IPS-18a (cell line): ENCODE measurements around the gene NOS1AP.

Experiments
- H3K27ac ChIP-seq: one replicate; pipeline ENCODE4 v1.5.1; 2013; ENCODE audit warnings: low read length
- H3K27me3 ChIP-seq: one replicate; pipeline ENCODE4 v1.6.1; 2013; ENCODE audit warnings: mild to moderate bottlenecking, low read length; ENCODE audit not compliant: control insufficient read depth, insufficient read depth
- H3K36me3 ChIP-seq: one replicate; pipeline ENCODE4 v1.6.1; 2013; ENCODE audit warnings: low read depth, low read length; ENCODE audit not compliant: control insufficient read depth
- H3K4me1 ChIP-seq: one replicate; pipeline ENCODE4 v1.6.1; 2013; ENCODE audit warnings: low read depth, low read length; ENCODE audit not compliant: control insufficient read depth
- H3K4me3 ChIP-seq: one replicate; pipeline ENCODE4 v1.5.1; 2013; ENCODE audit warnings: low read length
- H3K9ac ChIP-seq: one replicate; pipeline ENCODE4 v1.6.1; 2013; ENCODE audit warnings: mild to moderate bottlenecking, low read length, moderate library complexity
- H3K9me3 ChIP-seq: one replicate; pipeline ENCODE4 v1.6.1; 2013; ENCODE audit warnings: low read depth, low read length; ENCODE audit not compliant: control insufficient read depth

NOS1AP gene

GRCh38 chr1:162217706-162218105 is 148.2 kb downstream of the NOS1AP start:
- H3K9ac ChIP-seq, result no peak overlapping the region
- peaks cover 68% of the 10 kb centered on the region for H3K4me1 ChIP-seq
- no peaks in the 10 kb centered on the region for H3K27me3 ChIP-seq
- no peak overlapping the region for H3K4me3 ChIP-seq
- H3K27ac ChIP-seq, result no peak overlapping the region
- H3K9me3 ChIP-seq, result no peaks in the 10 kb centered on the region
- no peaks in the 10 kb centered on the region for H3K36me3 ChIP-seq

DNA sequence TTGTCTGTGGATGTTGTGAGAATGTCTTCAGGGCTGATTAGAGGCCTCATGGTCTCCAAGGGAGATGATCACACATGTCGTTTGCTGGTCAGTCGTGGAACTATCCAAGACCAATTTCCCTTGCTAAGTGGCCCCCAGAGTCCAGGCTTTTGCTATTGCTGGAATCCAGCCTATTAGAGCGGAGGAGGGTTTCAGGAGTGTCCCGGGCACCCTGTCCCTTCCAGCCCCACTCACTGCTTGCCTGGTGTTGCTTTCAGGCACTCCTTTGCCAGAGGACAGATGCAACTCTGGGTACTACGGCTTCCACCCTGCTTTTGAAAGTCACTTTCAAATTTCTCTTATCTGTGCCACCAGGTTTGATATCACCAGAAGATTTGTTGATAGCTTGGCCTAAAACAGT is 149.1 kb downstream of the NOS1AP start:
- H3K9ac ChIP-seq, result no peak overlapping the region
- no peaks in the 10 kb centered on the region for H3K27me3 ChIP-seq
- H3K4me3 ChIP-seq, result no peak overlapping the region
- H3K27ac ChIP-seq, result no peak overlapping the region
- H3K36me3 ChIP-seq, result no peaks in the 10 kb centered on the region
- peaks cover 70% of the 10 kb centered on the region for H3K4me1 ChIP-seq
- no peaks in the 10 kb centered on the region for H3K9me3 ChIP-seq

DNA sequence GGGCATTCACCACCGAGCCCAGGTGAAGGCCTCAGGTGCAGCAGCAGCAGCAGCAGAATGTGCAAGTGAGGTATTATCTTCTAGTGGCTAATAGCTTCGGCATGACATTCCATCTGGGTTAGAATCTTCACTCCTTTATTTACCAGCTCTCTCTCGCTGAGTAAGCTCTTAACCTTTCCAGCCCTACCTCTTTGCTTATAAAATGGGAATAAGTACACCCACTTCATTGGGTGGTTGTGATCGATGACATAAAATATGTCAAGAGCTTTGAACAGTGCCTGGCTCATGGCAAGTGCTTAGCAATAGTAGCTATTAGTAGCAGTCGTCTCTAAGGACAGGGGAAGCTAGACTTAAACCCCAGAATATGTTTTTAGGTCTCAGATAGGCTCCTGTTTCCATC is 149.5 kb downstream of the NOS1AP start:
- Histone ChIP-seq H3K36me3 (no peaks in the 10 kb centered on the region), H3K27me3 (no peaks in the 10 kb centered on the region), H3K27ac (no peak overlapping the region), H3K4me3 (no peak overlapping the region), H3K9me3 (no peaks in the 10 kb centered on the region), H3K4me1 (peaks cover 68% of the 10 kb centered on the region), H3K9ac (no peak overlapping the region)

GRCh38 chr1:162219461-162219860 is 150.0 kb downstream of the NOS1AP start:
- no peaks in the 10 kb centered on the region for H3K9me3 ChIP-seq
- H3K9ac ChIP-seq, result no peak overlapping the region
- H3K36me3 ChIP-seq, result no peaks in the 10 kb centered on the region
- H3K27ac ChIP-seq, result no peak overlapping the region
- H3K4me3 ChIP-seq, result no peak overlapping the region
- peaks cover 64% of the 10 kb centered on the region for H3K4me1 ChIP-seq
- H3K27me3 ChIP-seq, result no peaks in the 10 kb centered on the region

- no peak overlapping the region for H3K9ac ChIP-seq
- H3K27me3 ChIP-seq, result no peaks in the 10 kb centered on the region
- no peak overlapping the region for H3K4me3 ChIP-seq
- peaks cover 59% of the 10 kb centered on the region for H3K4me1 ChIP-seq
- no peaks in the 10 kb centered on the region for H3K9me3 ChIP-seq
- H3K36me3 ChIP-seq, result no peaks in the 10 kb centered on the region
- H3K27ac ChIP-seq, result no peak overlapping the region
Observed at GRCh38 chr1:162220009-162220539, 150.6 kb downstream of the NOS1AP start.

DNA sequence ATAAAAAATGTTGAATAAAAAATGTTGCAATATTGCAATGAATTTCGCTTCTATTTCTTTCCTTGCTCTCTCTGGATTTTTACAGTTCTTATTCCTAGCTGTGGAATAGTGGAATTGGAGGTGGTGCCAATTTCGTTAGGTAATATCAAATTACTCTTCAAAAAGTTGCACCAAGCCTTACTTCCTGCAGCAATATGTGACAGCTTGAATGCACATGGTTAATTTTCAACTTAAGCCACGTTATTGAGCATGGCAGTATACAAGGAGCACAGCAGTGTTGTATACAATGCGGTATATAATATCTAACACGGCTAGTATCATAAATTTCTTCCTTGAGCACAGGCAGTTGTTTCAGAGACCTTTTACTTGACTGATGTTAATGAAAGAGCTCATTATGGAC is 152.5 kb downstream of the NOS1AP start:
- no peak overlapping the region for H3K27ac ChIP-seq
- H3K27me3 ChIP-seq, result no peaks in the 10 kb centered on the region
- no peak overlapping the region for H3K9ac ChIP-seq
- H3K4me1 ChIP-seq, result peaks cover 49% of the 10 kb centered on the region
- no peaks in the 10 kb centered on the region for H3K36me3 ChIP-seq
- no peak overlapping the region for H3K4me3 ChIP-seq
- H3K9me3 ChIP-seq, result no peaks in the 10 kb centered on the region

DNA sequence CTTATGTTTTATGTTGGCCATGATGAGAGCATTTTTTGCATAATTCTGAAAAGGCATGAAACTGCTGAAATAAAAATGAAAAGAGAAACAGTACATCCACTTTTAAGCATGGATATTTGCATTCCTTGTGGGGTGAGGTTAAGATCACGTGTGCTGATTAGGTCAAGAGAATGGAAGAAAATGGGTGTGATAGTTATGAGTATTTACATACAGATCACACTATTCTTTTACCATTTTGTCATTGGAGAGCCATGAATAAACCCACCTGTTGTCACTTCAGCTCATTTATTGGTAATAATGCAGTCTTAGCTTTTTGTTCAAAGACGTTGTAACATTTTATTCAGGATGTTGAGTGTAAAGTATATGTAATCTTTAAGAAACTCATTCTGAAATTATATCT is 153.2 kb downstream of the NOS1AP start:
- Histone ChIP-seq H3K36me3 (no peaks in the 10 kb centered on the region), H3K4me3 (no peak overlapping the region), H3K27ac (no peak overlapping the region), H3K27me3 (no peaks in the 10 kb centered on the region), H3K4me1 (peaks cover 49% of the 10 kb centered on the region), H3K9me3 (no peaks in the 10 kb centered on the region), H3K9ac (no peak overlapping the region)

- no peak overlapping the region for H3K4me3 ChIP-seq
- no peaks in the 10 kb centered on the region for H3K36me3 ChIP-seq
- H3K27ac ChIP-seq, result no peak overlapping the region
- H3K9ac ChIP-seq, result no peak overlapping the region
- no peaks in the 10 kb centered on the region for H3K9me3 ChIP-seq
- H3K27me3 ChIP-seq, result no peaks in the 10 kb centered on the region
- H3K4me1 ChIP-seq, result peaks cover 49% of the 10 kb centered on the region
Observed at GRCh38 chr1:162223488-162223887, 154.0 kb downstream of the NOS1AP start.

DNA sequence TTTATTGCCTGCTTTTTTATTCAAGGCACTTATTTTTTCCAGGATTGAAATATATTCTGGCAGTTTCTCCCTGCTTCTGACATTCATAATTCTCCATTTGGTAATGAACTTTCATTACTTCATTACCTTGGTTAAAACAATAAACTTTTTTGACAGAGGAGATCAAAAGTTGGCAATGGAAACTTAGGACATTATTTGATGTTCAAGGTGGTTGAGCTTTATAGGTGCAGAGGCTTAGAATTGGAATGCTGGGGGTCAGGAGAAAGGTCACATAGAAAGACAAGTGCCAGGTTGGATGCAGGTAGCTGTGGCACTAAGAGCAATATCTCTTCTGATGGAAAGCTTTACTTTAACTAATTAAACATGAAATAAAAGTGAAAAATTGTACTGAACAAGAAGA is 154.8 kb downstream of the NOS1AP start:
- H3K27ac ChIP-seq, result no peak overlapping the region
- no peaks in the 10 kb centered on the region for H3K27me3 ChIP-seq
- H3K4me1 ChIP-seq, result peaks cover 43% of the 10 kb centered on the region

DNA sequence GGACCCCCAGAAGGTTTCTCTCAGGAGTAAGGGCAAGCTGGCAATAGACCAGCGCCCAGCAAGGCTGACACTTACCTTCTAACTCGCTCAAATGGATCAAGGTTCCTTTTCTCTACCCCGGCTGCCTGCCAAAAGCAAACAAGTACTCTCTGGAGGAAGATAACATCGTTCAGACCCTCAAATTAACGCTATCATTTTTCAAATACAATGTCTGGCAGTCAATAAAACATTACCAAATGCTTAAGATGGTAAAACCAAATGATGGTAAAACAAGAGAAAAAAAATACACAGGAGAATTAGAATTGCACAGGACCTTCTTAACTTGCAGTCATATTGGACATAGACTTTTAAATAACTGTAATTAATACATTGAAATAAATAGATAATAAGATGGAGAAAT is 159.1 kb downstream of the NOS1AP start:
- no peaks in the 10 kb centered on the region for H3K36me3 ChIP-seq
- no peak overlapping the region for H3K27ac ChIP-seq
- no peaks in the 10 kb centered on the region for H3K27me3 ChIP-seq
- H3K4me3 ChIP-seq, result no peak overlapping the region
- H3K9me3 ChIP-seq, result no peaks in the 10 kb centered on the region
- H3K9ac ChIP-seq, result no peak overlapping the region
- H3K4me1 ChIP-seq, result peaks cover 33% of the 10 kb centered on the region

More for the DNA sequence above, 154.8 kb downstream of the NOS1AP start:
- H3K4me3 ChIP-seq, result no peak overlapping the region
- H3K36me3 ChIP-seq, result no peaks in the 10 kb centered on the region
- no peaks in the 10 kb centered on the region for H3K9me3 ChIP-seq
- H3K9ac ChIP-seq, result no peak overlapping the region

GRCh38 chr1:162229549-162229948 is 160.1 kb downstream of the NOS1AP start:
- peaks cover 32% of the 10 kb centered on the region for H3K4me1 ChIP-seq
- H3K4me3 ChIP-seq, result no peak overlapping the region
- no peaks in the 10 kb centered on the region for H3K27me3 ChIP-seq
- no peaks in the 10 kb centered on the region for H3K9me3 ChIP-seq
- no peak overlapping the region for H3K9ac ChIP-seq
- no peak overlapping the region for H3K27ac ChIP-seq
- H3K36me3 ChIP-seq, result no peaks in the 10 kb centered on the region

- H3K9me3 ChIP-seq, result no peaks in the 10 kb centered on the region
- no peaks in the 10 kb centered on the region for H3K36me3 ChIP-seq
- H3K9ac ChIP-seq, result no peak overlapping the region
- H3K4me1 ChIP-seq, result peaks cover 33% of the 10 kb centered on the region
- no peaks in the 10 kb centered on the region for H3K27me3 ChIP-seq
- H3K4me3 ChIP-seq, result no peak overlapping the region
- no peak overlapping the region for H3K27ac ChIP-seq
Observed at GRCh38 chr1:162230096-162230495, 160.6 kb downstream of the NOS1AP start.
